ENCODE measurements around the gene AATK.

Gene AATK

DNA sequence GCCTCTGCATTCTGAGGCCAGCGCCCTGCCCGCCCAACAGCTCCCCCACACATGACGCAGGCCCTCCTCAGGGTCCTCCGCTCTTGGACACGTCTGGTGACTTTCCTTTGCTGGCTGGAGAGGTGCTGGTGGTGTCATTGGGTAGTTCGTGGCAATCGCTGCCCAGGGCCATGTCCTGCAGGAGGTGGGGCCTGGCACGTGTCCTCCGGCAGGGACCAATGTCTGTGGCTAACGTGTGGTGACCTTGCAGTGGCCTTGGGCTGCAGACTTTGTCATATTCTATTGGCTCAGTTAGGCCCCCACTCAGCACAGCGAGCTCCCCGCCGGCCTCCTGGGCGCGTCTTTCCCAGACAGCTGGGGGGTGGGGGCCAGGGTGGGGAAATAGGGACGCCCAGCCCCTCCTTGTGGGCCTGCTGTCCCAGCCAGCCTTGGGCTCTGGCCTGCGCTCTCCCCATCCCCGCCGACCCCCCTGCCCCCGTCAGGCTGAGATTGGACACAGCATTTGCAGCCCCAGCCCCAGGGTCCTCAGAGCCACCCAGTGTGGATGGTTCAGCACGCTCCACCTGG, 52.8 kb downstream of the AATK start:
- no peak overlapping the region for H3K4me3 Mint-ChIP-seq
- no peaks in the 10 kb centered on the region for H3K9me3 Mint-ChIP-seq
- no peak for DNase-seq (ENCODE audit: low spot score in 2 of 2)
- no peaks in the 10 kb centered on the region for H3K36me3 Mint-ChIP-seq
- H3K27ac Mint-ChIP-seq = no peak overlapping the region
- H3K4me1 Mint-ChIP-seq = no peaks in the 10 kb centered on the region
- no peak for ATAC-seq (ENCODE audit: low read depth)
- peaks cover 9% of the 10 kb centered on the region for H3K27me3 Mint-ChIP-seq

DNA sequence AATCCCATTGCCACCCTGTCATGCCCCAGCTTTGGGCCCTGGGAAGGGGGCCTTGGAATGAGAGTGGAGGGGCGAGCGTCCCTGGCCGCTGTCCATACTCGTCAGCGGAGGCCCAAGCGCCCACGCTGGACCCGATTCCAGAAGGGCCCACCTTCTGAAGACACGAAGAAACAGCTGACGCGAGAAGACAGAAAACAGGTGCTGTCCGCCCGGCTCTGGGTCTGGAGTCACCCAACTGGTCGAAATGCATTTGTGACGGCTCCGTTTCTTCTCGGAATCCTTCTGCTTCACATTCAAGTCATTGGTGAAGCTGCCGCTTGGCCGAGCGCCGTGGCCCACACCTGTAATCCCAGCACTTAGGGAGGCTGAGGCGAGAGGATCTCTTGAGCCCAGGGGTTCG, 53.6 kb downstream of the AATK start:
- Mint-ChIP-seq H3K27ac (no peak overlapping the region), H3K36me3 (no peaks in the 10 kb centered on the region), H3K4me3 (no peak overlapping the region), H3K27me3 (peaks cover 9% of the 10 kb centered on the region), H3K9me3 (no peaks in the 10 kb centered on the region), H3K4me1 (no peaks in the 10 kb centered on the region)
- DNase-seq (ENCODE audit: low spot score in 2 of 2) (no peak), ATAC-seq (ENCODE audit: low read depth) (no peak)

GRCh38 chr17:81111066-81111465, 55.0 kb downstream of the AATK start:
- Mint-ChIP-seq H3K4me1 (no peaks in the 10 kb centered on the region), H3K27ac (no peak overlapping the region), H3K27me3 (peaks cover 9% of the 10 kb centered on the region), H3K9me3 (no peaks in the 10 kb centered on the region), H3K36me3 (no peaks in the 10 kb centered on the region), H3K4me3 (no peak overlapping the region)
- DNase-seq (ENCODE audit: low spot score in 2 of 2) (no peak), ATAC-seq (ENCODE audit: low read depth) (no peak)

DNA sequence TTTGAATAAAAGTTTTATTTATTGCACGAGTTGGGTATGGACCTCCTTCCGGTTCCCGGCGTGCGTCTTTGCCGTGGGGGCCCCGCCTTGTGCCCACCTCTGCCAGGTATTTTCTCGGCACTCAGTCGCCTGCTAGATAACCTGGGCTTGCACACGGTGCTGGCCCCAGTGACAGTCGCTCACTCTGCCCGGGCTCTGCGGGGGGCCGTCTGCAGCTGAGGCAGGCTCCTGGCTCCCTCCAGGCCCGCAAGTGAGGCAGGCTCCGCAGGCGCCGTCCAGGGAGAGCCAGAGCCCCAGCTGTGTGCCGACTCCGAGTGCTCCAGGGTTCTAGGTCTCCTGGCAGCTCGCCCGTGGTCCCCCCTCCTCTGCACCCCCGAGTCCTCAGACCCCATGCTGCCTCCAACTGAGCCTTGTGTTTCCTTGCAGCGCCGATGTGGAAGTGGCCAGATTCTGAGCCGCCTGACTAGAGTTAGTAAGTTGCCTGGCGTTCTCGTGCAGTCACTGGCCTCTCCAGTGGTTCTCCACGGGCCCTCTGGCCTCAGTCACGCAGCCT, 55.5 kb downstream of the AATK start:
- no peak for DNase-seq (ENCODE audit: low spot score in 2 of 2)
- Mint-ChIP-seq H3K4me1 (no peaks in the 10 kb centered on the region), H3K27ac (no peak overlapping the region), H3K36me3 (no peaks in the 10 kb centered on the region), H3K9me3 (no peaks in the 10 kb centered on the region), H3K27me3 (peaks cover 7% of the 10 kb centered on the region), H3K4me3 (no peak overlapping the region)
- ATAC-seq (ENCODE audit: low read depth) = no peak

DNA sequence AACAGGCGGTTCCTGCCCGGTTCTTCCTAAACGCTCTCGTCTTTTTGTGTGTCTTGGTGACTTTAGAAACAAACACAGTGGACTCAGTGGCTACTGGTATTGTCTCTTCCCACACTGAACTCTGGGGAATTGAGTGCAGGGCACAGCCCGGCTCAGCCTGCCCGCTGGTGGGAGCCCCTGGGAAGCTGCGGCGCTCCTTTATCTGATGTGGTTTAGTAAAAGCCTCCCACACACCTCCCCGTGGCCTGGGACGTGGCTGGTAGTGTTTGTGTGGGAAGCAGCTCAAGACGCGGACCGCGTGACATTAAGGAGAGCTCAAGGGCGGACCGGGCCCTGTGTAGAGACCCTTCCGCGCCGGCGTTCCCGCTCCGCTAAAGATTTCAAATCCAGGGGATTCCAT, 56.1 kb downstream of the AATK start:
- H3K9me3 Mint-ChIP-seq = no peaks in the 10 kb centered on the region
- DNase-seq (ENCODE audit: low spot score in 2 of 2) = no peak
- no peaks in the 10 kb centered on the region for H3K36me3 Mint-ChIP-seq
- H3K27me3 Mint-ChIP-seq = peaks cover 8% of the 10 kb centered on the region
- H3K4me3 Mint-ChIP-seq = no peak overlapping the region
- H3K27ac Mint-ChIP-seq = no peak overlapping the region
- ATAC-seq (ENCODE audit: low read depth) = no peak
- H3K4me1 Mint-ChIP-seq = no peaks in the 10 kb centered on the region

DNA sequence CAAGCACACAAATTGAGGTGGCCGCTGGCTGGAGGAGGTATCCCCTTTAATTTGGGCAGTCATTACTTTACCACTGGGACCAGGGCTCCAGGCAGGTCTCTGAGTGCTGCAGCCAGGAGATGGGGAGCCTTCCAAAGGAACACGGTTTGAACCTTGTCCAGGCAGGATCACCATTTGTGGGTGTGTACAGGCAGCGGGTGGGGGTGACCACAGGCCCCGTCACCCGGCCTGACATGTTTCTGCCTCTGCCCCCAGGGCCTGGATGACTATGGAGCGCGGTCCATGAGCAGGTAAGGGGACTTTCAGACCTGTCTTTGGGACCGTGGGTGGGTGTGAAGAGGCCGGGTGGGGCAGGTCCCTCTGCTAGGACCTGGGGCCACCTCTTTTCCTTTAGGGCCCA, 57.8 kb downstream of the AATK start:
- Mint-ChIP-seq H3K27ac (no peak overlapping the region), H3K4me1 (no peaks in the 10 kb centered on the region), H3K4me3 (no peak overlapping the region), H3K36me3 (no peaks in the 10 kb centered on the region), H3K9me3 (no peaks in the 10 kb centered on the region), H3K27me3 (peaks cover 6% of the 10 kb centered on the region)
- DNase-seq (ENCODE audit: low spot score in 2 of 2) (no peak), ATAC-seq (ENCODE audit: low read depth) (no peak)

DNA sequence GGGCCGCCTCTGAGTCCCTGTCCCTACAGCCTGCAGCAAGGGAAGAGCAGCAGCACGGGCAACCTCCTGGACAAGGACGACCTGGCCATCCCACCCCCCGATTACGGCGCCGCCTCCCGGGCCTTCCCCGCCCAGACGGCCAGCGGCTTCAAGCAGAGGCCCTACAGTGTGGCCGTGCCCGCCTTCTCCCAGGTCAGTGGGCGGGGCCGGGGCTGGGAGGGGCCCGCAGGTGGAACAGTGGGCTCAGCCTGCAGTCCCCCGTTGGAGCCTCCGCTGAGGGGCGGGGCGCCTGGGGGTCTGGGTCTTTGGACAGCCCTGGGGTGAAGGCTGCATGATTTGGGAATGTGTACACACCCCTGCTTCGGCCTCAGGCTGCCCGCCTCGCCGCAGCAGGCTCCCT, 59.3 kb downstream of the AATK start:
- ATAC-seq (ENCODE audit: low read depth) = no peak
- Mint-ChIP-seq H3K27me3 (peaks cover 5% of the 10 kb centered on the region), H3K4me1 (peaks cover 2% of the 10 kb centered on the region), H3K36me3 (no peaks in the 10 kb centered on the region), H3K9me3 (no peaks in the 10 kb centered on the region), H3K27ac (no peak overlapping the region), H3K4me3 (no peak overlapping the region)
- DNase-seq (ENCODE audit: low spot score in 2 of 2) = no peak

GRCh38 chr17:81103379-81103778, 62.6 kb downstream of the AATK start:
- H3K4me1 Mint-ChIP-seq = peaks cover 3% of the 10 kb centered on the region
- no peak overlapping the region for H3K4me3 Mint-ChIP-seq
- no peak overlapping the region for H3K27ac Mint-ChIP-seq
- H3K9me3 Mint-ChIP-seq = no peaks in the 10 kb centered on the region
- ATAC-seq (ENCODE audit: low read depth) (no peak), DNase-seq (ENCODE audit: low spot score in 2 of 2) (no peak)
- peaks cover 6% of the 10 kb centered on the region for H3K27me3 Mint-ChIP-seq
- H3K36me3 Mint-ChIP-seq = no peaks in the 10 kb centered on the region

DNA sequence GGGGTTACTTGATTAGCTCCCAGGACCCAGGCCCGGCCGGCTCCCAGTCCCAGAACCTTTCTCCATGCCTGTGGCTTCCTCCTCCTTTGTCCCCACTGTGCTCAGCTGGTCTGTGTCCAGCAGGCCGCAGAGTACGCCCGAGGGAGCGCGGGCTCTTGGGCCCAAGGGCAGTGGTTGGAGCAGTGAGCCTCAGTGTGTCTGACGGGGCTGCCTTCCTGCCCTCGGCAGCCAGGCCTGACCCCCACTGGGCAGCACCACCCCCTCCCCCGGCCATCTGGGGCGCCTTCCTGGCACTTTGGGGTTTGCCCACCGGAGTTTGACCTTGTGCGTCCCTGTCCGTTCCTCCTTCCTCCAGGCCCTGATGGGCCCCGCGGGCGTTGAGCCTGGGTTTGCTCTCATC, 63.2 kb downstream of the AATK start:
- Mint-ChIP-seq H3K36me3 (no peaks in the 10 kb centered on the region), H3K4me1 (peaks cover 3% of the 10 kb centered on the region), H3K27ac (no peak overlapping the region), H3K27me3 (peaks cover 6% of the 10 kb centered on the region), H3K4me3 (no peak overlapping the region), H3K9me3 (no peaks in the 10 kb centered on the region)
- DNase-seq (ENCODE audit: low spot score in 2 of 2) = no peak
- ATAC-seq (ENCODE audit: low read depth) = no peak

GRCh38 chr17:81102352-81102751, 63.7 kb downstream of the AATK start:
- no peak for ATAC-seq (ENCODE audit: low read depth)
- H3K4me3 Mint-ChIP-seq = no peak overlapping the region
- peaks cover 6% of the 10 kb centered on the region for H3K27me3 Mint-ChIP-seq
- no peak for DNase-seq (ENCODE audit: low spot score in 2 of 2)
- H3K9me3 Mint-ChIP-seq = no peaks in the 10 kb centered on the region
- H3K4me1 Mint-ChIP-seq = peaks cover 3% of the 10 kb centered on the region
- no peaks in the 10 kb centered on the region for H3K36me3 Mint-ChIP-seq
- no peak overlapping the region for H3K27ac Mint-ChIP-seq

- H3K36me3 Mint-ChIP-seq = no peaks in the 10 kb centered on the region
- DNase-seq (ENCODE audit: low spot score in 2 of 2) = peak; percentile 91 to 94
- H3K9me3 Mint-ChIP-seq = no peaks in the 10 kb centered on the region
- peak; percentile 98 for ATAC-seq (ENCODE audit: low read depth)
- peaks cover 3% of the 10 kb centered on the region for H3K4me1 Mint-ChIP-seq
- no peak overlapping the region for H3K4me3 Mint-ChIP-seq
- peaks cover 8% of the 10 kb centered on the region for H3K27me3 Mint-ChIP-seq
- no peak overlapping the region for H3K27ac Mint-ChIP-seq
Measured at GRCh38 chr17:81101614-81102306, 64.3 kb downstream of the AATK start.

GRCh38 chr17:81100668-81101067, 65.4 kb downstream of the AATK start:
- Mint-ChIP-seq H3K27ac (no peak overlapping the region), H3K36me3 (no peaks in the 10 kb centered on the region), H3K27me3 (peaks cover 14% of the 10 kb centered on the region), H3K4me1 (peaks cover 10% of the 10 kb centered on the region), H3K4me3 (no peak overlapping the region), H3K9me3 (no peaks in the 10 kb centered on the region)
- no peak for ATAC-seq (ENCODE audit: low read depth)
- DNase-seq (ENCODE audit: low spot score in 2 of 2) = no peak

DNA sequence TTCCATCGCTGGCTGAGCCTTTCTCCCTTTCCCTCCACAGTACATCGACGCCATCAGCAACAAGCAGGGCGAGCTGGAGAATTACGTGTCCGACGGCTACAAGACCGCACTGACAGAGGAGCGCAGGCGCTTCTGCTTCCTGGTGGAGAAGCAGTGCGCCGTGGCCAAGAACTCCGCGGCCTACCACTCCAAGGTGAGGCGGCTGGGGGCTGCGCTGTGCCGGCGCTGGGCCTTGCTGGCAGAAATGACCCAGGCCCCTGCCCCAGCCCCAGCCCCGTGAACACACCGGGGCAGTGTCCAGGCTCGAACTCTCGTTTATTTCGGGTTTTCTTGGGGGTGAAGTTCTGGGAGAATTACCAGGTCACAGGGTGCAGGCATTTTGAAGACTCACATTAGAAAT, 66.1 kb downstream of the AATK start:
- H3K27me3 Mint-ChIP-seq = peaks cover 12% of the 10 kb centered on the region
- no peaks in the 10 kb centered on the region for H3K9me3 Mint-ChIP-seq
- H3K4me1 Mint-ChIP-seq = peaks cover 12% of the 10 kb centered on the region
- no peak overlapping the region for H3K27ac Mint-ChIP-seq
- ATAC-seq (ENCODE audit: low read depth) = no peak
- no peak overlapping the region for H3K4me3 Mint-ChIP-seq
- DNase-seq (ENCODE audit: low spot score in 2 of 2) = no peak
- H3K36me3 Mint-ChIP-seq = no peaks in the 10 kb centered on the region

- DNase-seq (ENCODE audit: low spot score in 2 of 2) (no peak), ATAC-seq (ENCODE audit: low read depth) (no peak)
- Mint-ChIP-seq H3K9me3 (no peaks in the 10 kb centered on the region), H3K4me1 (peaks cover 12% of the 10 kb centered on the region), H3K36me3 (no peaks in the 10 kb centered on the region), H3K27me3 (peaks cover 16% of the 10 kb centered on the region), H3K4me3 (no peak overlapping the region), H3K27ac (no peak overlapping the region)
Measured at GRCh38 chr17:81097943-81098308, 68.1 kb downstream of the AATK start.

All from memory B cell (primary cell).